ENCODE measurements around the gene CACNA2D1.

- TF ChIP-seq CTCF (IDR thresholded peaks at IDR 0.05), result no peak
- no peak for TF ChIP-seq POLR2A (IDR thresholded peaks at IDR 0.05)
- no peak for TF ChIP-seq POLR2AphosphoS5 (IDR thresholded peaks at IDR 0.05)
- no peak for TF ChIP-seq EP300 (IDR thresholded peaks at IDR 0.05)
Observed at GRCh38 chr7:82223580-82223979, 220.0 kb downstream of the CACNA2D1 start.
